Measurements from ENCODE around the gene SMCO3. TPM values are rescaled to one million over a fixed set of nuclear protein-coding genes. Genes with fewer than 3 reads are reported as not detected.
A peak's percentile ranks its signal among the peaks of the same experiment; 100 is the strongest.
"Not testable (repeated sequence)": the region's sequence is repeated elsewhere in the genome, so short reads cannot be mapped to it uniquely, and the experiment has no call there.

The SMCO3 gene
- total and polyA plus RNA-seq, 2 of the 8 experiments (the other 6 are each of a cell fraction or from before 2014, with no cell fraction given) = not detected

DNA sequence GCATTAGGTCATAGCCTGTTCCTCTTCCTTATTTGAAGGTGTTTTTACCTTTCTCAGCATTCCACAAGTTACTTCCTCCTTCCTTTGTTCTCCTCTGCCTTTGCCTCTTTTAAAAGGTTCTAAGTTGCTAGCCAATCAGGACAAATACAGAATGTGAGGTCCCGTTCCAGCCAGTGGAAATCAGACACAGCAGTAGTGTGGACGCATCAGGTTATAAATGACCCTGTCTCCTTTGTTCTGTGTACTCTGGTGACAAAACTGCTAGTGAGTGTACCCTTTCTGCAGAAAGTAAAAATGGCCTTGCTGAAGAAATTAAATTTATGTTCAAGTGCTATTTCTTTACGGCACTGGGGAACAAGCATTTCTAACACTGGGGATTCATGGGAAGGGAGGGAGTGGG, 48.0 kb downstream of the SMCO3 start:
- H3K56ac ChIP-seq (replicated peaks; ENCODE audit: insufficient read length, low read depth, low read length); H3K9me3 ChIP-seq (ENCODE audit: insufficient read depth in 2 of 2, low read depth in 1 of 2, low read length in 1 of 2); H2BK5ac ChIP-seq (ENCODE audit: low read depth, low read length); H3K27me3 ChIP-seq (replicated peaks in 1 of 4; ENCODE audit: control insufficient read depth in 3 of 4, extremely low read depth in 1 of 4, insufficient read depth in 3 of 4, low read length in 3 of 4); H3K23ac ChIP-seq (ENCODE audit: insufficient read length); H4K91ac ChIP-seq (replicated peaks; ENCODE audit: insufficient read length, low read length); H3K27ac ChIP-seq (ENCODE audit: low read depth, low read length); H3K79me1 ChIP-seq (ENCODE audit: low read depth, low read length); H2AFZ ChIP-seq (ENCODE audit: low read length); H2BK20ac ChIP-seq (ENCODE audit: low read length); H2BK15ac ChIP-seq (ENCODE audit: low read length); H3K4me2 ChIP-seq (ENCODE audit: insufficient read depth in 1 of 2, low read depth in 2 of 2, low read length in 2 of 2); H3K14ac ChIP-seq (ENCODE audit: insufficient read length); H3K18ac ChIP-seq (ENCODE audit: extremely low read depth, low read length); H4K8ac ChIP-seq (ENCODE audit: extremely low read depth, insufficient read depth, low read length); H3K4me3 ChIP-seq (ENCODE audit: extremely low read depth in 1 of 4, insufficient read depth in 2 of 4, low read depth in 3 of 4, low read length in 4 of 4); H3K9ac ChIP-seq (replicated peaks in 1 of 4; ENCODE audit: extremely low read depth in 1 of 4, low read depth in 3 of 4, low read length in 3 of 4); H2BK12ac ChIP-seq (ENCODE audit: low read depth, low read length); FAIRE-seq; DNase-seq (ENCODE audit: low read depth in 1 of 2, low spot score in 2 of 2); H3K4me1 ChIP-seq (replicated peaks in 1 of 4; ENCODE audit: control insufficient read depth in 3 of 4, insufficient read depth in 4 of 4, low read length in 3 of 4); H2BK120ac ChIP-seq (replicated peaks; ENCODE audit: low read depth, low read length); H2AK5ac ChIP-seq (ENCODE audit: low read depth, low read length); H4K5ac ChIP-seq (ENCODE audit: insufficient read length, low read depth, low read length); H4K20me1 ChIP-seq (replicated peaks in 1 of 2; ENCODE audit: control insufficient read depth in 1 of 2, insufficient read depth in 2 of 2, low read length in 2 of 2); H3K4ac ChIP-seq (replicated peaks; ENCODE audit: insufficient read length, low read depth, low read length); H3K36me3 ChIP-seq (ENCODE audit: control insufficient read depth in 2 of 4, insufficient read depth in 4 of 4, low read length in 3 of 4); H3K23me2 ChIP-seq (ENCODE audit: low read depth, low read length): not testable (repeated sequence)
- peaks cover 0 to 41% of the 10 kb centered on the region in 2 experiments; a peak in 2 of 4 replicates for H3K79me2 ChIP-seq (ENCODE audit: control insufficient read depth in 1 of 2, insufficient read depth in 2 of 2, low read length in 2 of 2)
- 69% methylated on average over 3 of the region's 3 CpGs; no CpG with 5 or more reads in 1 of the 2 experiments for WGBS, 2 experiments (ENCODE audit: extremely low coverage in 1 of 2, insufficient coverage in 1 of 2, insufficient read length in 1 of 2, insufficient replicate concordance in 2 of 2, low coverage in 1 of 2, low lambda C conversion rate in 2 of 2, missing lambda C conversion rate in 1 of 2)
- ChIA-PET CTCF (ENCODE audit: partially characterized antibody) (interaction anchor here (1.5 kb wide), 1 partner anchor 144 kb away, joined by 3 read pairs; no protein-coding TSS in a partner anchor), POLR2A (ENCODE audit: partially characterized antibody) (interaction anchor here (2.1 to 2.6 kb wide), 2 partner anchors 8 to 37 kb away, joined by 5 to 12 read pairs; partner anchors contain the start of genes C12orf60 and WBP11)
- TF ChIP-seq POLR2AphosphoS5 (IDR thresholded peaks at IDR 0.05; ENCODE audit: low read depth, low read length) = peak; percentile 70

Data from H1 (cell line).